WTC11 (cell line): Measurements from ENCODE around the gene SLC4A9.

Experiments used
- E2F5 ChIP-seq: sonication (generic); formaldehyde crosslinking; IDR thresholded peaks from 2 replicates; pipeline ENCODE4 v1.8.1; 2022; ENCODE audit warnings: mild to moderate bottlenecking, moderate library complexity, missing genetic modification reagents
- GABPB1 ChIP-seq: sonication (generic); formaldehyde crosslinking; IDR thresholded peaks from 2 replicates; pipeline ENCODE4 v1.8.1; 2023; ENCODE audit warnings: mild to moderate bottlenecking, missing genetic modification reagents
- HMGXB4 ChIP-seq: sonication (generic); formaldehyde crosslinking; IDR thresholded peaks from 2 replicates; pipeline ENCODE4 v1.8.1; 2023; ENCODE audit warnings: mild to moderate bottlenecking, moderate library complexity, missing genetic modification reagents
- MXD4 ChIP-seq: fragments of 250-450 bp; sonication (Bioruptor Pico); IDR thresholded peaks from 2 replicates; pipeline ENCODE4 v1.8.0; 2021; ENCODE audit warnings: mild to moderate bottlenecking, moderate library complexity, borderline replicate concordance
- MYBL2 ChIP-seq: sonication (generic); formaldehyde crosslinking; IDR thresholded peaks from 2 replicates; pipeline ENCODE4 v1.8.1; 2023; ENCODE audit warnings: mild to moderate bottlenecking, moderate library complexity, missing genetic modification reagents
- NR2C2 ChIP-seq: sonication (generic); formaldehyde crosslinking; IDR thresholded peaks from 2 replicates; pipeline ENCODE4 v1.8.0; 2022; ENCODE audit warnings: mild to moderate bottlenecking, missing genetic modification reagents
- SP1 ChIP-seq: sonication (generic); formaldehyde crosslinking; conservative IDR thresholded peaks from 2 replicates; pipeline ENCODE4 v1.8.1; 2022; ENCODE audit warnings: missing genetic modification reagents
- TEAD1 ChIP-seq: sonication (generic); formaldehyde crosslinking; IDR thresholded peaks from 2 replicates; pipeline ENCODE4 v1.8.0; 2022; ENCODE audit warnings: mild to moderate bottlenecking, missing genetic modification reagents
- ZNF121 ChIP-seq: sonication (generic); formaldehyde crosslinking; IDR thresholded peaks from 2 replicates; pipeline ENCODE4 v1.8.0; 2023; ENCODE audit warnings: missing genetic modification reagents
- TF ChIP-seq, protein P1 (sequence below): fragments of 200-600 bp; IDR thresholded peaks from 2 replicates; pipeline ENCODE4 v1.8.0; 2022; ENCODE audit warnings: antibody characterized with exemption
- TF ChIP-seq, protein P2 (sequence below): sonication (generic); formaldehyde crosslinking; IDR thresholded peaks from 2 replicates; pipeline ENCODE4 v1.8.0; 2022; ENCODE audit warnings: missing genetic modification reagents
- TF ChIP-seq, protein P3 (sequence below): sonication (generic); formaldehyde crosslinking; IDR thresholded peaks from 2 replicates; pipeline ENCODE4 v1.8.0; 2023; ENCODE audit warnings: missing genetic modification reagents, mild to moderate bottlenecking, borderline replicate concordance

- TF ChIP-seq, protein P1, sequence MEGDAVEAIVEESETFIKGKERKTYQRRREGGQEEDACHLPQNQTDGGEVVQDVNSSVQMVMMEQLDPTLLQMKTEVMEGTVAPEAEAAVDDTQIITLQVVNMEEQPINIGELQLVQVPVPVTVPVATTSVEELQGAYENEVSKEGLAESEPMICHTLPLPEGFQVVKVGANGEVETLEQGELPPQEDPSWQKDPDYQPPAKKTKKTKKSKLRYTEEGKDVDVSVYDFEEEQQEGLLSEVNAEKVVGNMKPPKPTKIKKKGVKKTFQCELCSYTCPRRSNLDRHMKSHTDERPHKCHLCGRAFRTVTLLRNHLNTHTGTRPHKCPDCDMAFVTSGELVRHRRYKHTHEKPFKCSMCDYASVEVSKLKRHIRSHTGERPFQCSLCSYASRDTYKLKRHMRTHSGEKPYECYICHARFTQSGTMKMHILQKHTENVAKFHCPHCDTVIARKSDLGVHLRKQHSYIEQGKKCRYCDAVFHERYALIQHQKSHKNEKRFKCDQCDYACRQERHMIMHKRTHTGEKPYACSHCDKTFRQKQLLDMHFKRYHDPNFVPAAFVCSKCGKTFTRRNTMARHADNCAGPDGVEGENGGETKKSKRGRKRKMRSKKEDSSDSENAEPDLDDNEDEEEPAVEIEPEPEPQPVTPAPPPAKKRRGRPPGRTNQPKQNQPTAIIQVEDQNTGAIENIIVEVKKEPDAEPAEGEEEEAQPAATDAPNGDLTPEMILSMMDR: no peak
- peak; percentile 45; the same call in 1 of the 2 replicates for TF ChIP-seq GABPB1 (CRISPR knock-in tag)
- peak; percentile 94 for TF ChIP-seq MYBL2
- peak; percentile 72 for TF ChIP-seq SP1 (CRISPR knock-in tag)
- TF ChIP-seq ZNF121 (CRISPR knock-in tag): peak; percentile 90
- peak; percentile 80; the same call in 1 of the 2 replicates for TF ChIP-seq TEAD1
- TF ChIP-seq, protein P2, sequence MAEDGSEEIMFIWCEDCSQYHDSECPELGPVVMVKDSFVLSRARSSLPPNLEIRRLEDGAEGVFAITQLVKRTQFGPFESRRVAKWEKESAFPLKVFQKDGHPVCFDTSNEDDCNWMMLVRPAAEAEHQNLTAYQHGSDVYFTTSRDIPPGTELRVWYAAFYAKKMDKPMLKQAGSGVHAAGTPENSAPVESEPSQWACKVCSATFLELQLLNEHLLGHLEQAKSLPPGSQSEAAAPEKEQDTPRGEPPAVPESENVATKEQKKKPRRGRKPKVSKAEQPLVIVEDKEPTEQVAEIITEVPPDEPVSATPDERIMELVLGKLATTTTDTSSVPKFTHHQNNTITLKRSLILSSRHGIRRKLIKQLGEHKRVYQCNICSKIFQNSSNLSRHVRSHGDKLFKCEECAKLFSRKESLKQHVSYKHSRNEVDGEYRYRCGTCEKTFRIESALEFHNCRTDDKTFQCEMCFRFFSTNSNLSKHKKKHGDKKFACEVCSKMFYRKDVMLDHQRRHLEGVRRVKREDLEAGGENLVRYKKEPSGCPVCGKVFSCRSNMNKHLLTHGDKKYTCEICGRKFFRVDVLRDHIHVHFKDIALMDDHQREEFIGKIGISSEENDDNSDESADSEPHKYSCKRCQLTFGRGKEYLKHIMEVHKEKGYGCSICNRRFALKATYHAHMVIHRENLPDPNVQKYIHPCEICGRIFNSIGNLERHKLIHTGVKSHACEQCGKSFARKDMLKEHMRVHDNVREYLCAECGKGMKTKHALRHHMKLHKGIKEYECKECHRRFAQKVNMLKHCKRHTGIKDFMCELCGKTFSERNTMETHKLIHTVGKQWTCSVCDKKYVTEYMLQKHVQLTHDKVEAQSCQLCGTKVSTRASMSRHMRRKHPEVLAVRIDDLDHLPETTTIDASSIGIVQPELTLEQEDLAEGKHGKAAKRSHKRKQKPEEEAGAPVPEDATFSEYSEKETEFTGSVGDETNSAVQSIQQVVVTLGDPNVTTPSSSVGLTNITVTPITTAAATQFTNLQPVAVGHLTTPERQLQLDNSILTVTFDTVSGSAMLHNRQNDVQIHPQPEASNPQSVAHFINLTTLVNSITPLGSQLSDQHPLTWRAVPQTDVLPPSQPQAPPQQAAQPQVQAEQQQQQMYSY (CRISPR knock-in tag): peak; percentile 79
- TF ChIP-seq, protein P3, sequence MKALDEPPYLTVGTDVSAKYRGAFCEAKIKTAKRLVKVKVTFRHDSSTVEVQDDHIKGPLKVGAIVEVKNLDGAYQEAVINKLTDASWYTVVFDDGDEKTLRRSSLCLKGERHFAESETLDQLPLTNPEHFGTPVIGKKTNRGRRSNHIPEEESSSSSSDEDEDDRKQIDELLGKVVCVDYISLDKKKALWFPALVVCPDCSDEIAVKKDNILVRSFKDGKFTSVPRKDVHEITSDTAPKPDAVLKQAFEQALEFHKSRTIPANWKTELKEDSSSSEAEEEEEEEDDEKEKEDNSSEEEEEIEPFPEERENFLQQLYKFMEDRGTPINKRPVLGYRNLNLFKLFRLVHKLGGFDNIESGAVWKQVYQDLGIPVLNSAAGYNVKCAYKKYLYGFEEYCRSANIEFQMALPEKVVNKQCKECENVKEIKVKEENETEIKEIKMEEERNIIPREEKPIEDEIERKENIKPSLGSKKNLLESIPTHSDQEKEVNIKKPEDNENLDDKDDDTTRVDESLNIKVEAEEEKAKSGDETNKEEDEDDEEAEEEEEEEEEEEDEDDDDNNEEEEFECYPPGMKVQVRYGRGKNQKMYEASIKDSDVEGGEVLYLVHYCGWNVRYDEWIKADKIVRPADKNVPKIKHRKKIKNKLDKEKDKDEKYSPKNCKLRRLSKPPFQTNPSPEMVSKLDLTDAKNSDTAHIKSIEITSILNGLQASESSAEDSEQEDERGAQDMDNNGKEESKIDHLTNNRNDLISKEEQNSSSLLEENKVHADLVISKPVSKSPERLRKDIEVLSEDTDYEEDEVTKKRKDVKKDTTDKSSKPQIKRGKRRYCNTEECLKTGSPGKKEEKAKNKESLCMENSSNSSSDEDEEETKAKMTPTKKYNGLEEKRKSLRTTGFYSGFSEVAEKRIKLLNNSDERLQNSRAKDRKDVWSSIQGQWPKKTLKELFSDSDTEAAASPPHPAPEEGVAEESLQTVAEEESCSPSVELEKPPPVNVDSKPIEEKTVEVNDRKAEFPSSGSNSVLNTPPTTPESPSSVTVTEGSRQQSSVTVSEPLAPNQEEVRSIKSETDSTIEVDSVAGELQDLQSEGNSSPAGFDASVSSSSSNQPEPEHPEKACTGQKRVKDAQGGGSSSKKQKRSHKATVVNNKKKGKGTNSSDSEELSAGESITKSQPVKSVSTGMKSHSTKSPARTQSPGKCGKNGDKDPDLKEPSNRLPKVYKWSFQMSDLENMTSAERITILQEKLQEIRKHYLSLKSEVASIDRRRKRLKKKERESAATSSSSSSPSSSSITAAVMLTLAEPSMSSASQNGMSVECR (CRISPR knock-in tag): peak; percentile 99
- peak; percentile 59 for TF ChIP-seq NR2C2 (CRISPR knock-in tag)
- 0 out of 2 replicates have a peak, but pooled peaks have one; percentile 55 for TF ChIP-seq E2F5 (CRISPR knock-in tag)
- no peak for TF ChIP-seq MXD4 (CRISPR knock-in tag)
- no peak for TF ChIP-seq HMGXB4 (CRISPR knock-in tag)
Observed at GRCh38 chr5:140400730-140401361, 40.9 kb downstream of the SLC4A9 start.
